ENCODE measurements around the gene ZSCAN18. TPM values are rescaled to one million over a fixed set of nuclear protein-coding genes. Genes with fewer than 3 reads are reported as not detected.

ZSCAN18 gene
- total RNA-seq, 2 donors from 2014 or later, result 17.1 to 22.9 TPM

DNA sequence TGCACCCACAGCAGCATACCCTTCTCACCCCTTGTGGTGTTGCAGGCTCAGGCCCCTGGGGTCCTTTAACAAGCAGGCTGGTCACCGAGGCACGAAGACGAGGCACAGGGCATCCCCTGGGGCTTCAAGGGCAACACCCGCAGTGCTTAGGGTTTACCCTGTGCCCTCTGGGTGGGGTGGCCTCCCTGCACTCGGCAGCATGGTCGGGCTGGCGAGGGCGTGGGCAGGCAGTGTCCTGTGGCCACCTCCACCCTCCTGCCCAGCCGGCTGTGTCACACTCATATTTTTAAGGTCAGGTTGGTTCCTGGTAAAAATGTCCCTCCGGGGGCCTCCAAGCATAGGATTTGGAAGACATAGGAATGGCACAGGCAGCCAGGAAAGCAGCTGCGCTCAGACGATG, 50.4 kb downstream of the ZSCAN18 start:
- no peaks in the 10 kb centered on the region for H3K36me3 ChIP-seq
- DNase-seq, result no peak
- TF ChIP-seq, protein P1, sequence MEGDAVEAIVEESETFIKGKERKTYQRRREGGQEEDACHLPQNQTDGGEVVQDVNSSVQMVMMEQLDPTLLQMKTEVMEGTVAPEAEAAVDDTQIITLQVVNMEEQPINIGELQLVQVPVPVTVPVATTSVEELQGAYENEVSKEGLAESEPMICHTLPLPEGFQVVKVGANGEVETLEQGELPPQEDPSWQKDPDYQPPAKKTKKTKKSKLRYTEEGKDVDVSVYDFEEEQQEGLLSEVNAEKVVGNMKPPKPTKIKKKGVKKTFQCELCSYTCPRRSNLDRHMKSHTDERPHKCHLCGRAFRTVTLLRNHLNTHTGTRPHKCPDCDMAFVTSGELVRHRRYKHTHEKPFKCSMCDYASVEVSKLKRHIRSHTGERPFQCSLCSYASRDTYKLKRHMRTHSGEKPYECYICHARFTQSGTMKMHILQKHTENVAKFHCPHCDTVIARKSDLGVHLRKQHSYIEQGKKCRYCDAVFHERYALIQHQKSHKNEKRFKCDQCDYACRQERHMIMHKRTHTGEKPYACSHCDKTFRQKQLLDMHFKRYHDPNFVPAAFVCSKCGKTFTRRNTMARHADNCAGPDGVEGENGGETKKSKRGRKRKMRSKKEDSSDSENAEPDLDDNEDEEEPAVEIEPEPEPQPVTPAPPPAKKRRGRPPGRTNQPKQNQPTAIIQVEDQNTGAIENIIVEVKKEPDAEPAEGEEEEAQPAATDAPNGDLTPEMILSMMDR (IDR thresholded peaks at IDR 0.05), result no peak
- no peaks in the 10 kb centered on the region for H3K4me1 ChIP-seq
- H3K27ac ChIP-seq, result no peak overlapping the region
- no peaks in the 10 kb centered on the region for H3K27me3 ChIP-seq
- no peaks in the 10 kb centered on the region for H3K9me3 ChIP-seq
- no peak overlapping the region for H3K9ac ChIP-seq (ENCODE audit: low read depth in 2 of 2, low read length in 2 of 2)
- no peak overlapping the region for H3K4me3 ChIP-seq
- intact Hi-C loops (cut with DNase I), result no loop called here

DNA sequence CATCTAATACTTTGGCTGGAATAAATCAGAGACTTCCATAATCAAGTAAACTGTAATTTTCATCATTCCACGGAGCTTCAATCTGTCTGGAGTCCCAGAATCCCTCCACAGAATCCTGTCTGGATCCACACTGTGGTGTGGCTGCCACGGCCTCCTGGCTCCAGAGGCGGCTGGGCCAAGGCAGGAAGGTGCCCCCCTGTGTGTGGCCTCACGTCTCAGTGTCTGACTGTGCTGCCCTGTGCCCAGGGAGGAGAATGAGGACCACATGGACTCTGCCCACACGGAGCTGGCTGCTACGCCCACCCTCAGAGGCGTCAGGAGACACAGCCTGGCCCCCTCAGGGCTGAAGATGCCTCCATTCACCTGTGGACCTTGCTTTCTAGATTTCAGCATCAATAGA, 51.2 kb downstream of the ZSCAN18 start:
- no peaks in the 10 kb centered on the region for H3K27me3 ChIP-seq
- TF ChIP-seq, protein P1 (IDR thresholded peaks at IDR 0.05), result no peak
- no peak for DNase-seq
- H3K9ac ChIP-seq (ENCODE audit: low read depth in 2 of 2, low read length in 2 of 2), result no peak overlapping the region
- H3K4me3 ChIP-seq, result no peak overlapping the region
- no peaks in the 10 kb centered on the region for H3K36me3 ChIP-seq
- intact Hi-C loops (cut with DNase I), result no loop called here
- no peak overlapping the region for H3K27ac ChIP-seq
- no peaks in the 10 kb centered on the region for H3K4me1 ChIP-seq
- no peaks in the 10 kb centered on the region for H3K9me3 ChIP-seq

DNA sequence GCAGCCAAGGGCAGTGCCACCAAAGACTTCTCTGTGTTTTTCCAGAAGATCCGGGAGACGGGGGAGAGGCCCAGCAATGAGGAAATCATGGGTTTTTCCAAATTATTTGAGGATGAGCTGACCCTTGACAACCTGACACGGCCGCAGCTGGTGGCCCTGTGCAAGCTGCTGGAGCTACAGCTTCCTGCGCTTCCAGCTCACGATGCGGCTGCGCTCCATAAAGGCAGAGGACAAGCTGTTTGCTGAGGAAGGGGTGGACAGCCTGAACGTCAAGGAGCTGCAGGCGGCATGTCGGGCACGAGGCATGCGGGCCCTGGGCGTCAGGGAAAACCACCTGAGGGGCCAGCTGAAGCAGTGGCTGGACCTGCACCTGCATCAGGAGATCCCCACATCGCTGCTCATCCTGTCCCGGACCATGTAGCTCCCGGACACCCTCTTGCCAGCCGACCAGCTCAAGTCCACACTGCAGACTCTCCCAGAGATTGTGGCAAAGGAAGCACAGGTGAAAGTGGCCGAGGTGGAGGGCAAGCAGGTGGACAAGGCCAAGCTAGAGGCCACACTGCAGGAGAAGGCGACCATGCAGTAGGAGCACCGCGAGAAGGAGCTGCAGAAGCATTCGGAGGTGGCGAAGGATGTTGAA, 52.5 kb downstream of the ZSCAN18 start:
- H3K9ac ChIP-seq (ENCODE audit: low read depth in 2 of 2, low read length in 2 of 2), result no peak overlapping the region
- no peak for DNase-seq
- no peaks in the 10 kb centered on the region for H3K9me3 ChIP-seq
- intact Hi-C loops (cut with DNase I), result no loop called here
- H3K27me3 ChIP-seq, result no peaks in the 10 kb centered on the region
- no peak overlapping the region for H3K27ac ChIP-seq
- H3K36me3 ChIP-seq, result no peaks in the 10 kb centered on the region
- TF ChIP-seq, protein P1 (IDR thresholded peaks at IDR 0.05), result no peak
- H3K4me1 ChIP-seq, result no peaks in the 10 kb centered on the region
- H3K4me3 ChIP-seq, result no peak overlapping the region

DNA sequence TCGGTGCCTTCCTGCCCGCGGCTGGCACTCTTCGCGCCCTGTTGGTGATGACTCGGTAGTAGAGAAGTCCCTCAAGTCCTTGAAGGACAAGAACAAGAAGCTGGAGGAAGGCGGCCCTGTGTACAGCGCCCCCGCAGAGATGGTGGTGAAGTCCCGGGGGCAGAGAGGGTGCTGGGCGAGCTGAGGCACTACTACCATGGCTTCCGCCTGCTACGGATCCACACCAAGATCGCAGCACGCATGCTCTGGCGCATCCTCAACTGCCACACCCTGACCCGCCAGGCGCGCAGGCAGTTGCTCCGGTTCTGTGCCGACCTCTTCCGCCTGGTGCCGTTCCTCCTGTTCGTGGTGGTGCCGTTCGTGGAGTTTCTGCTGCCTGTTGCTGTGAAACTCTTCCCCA, 53.1 kb downstream of the ZSCAN18 start:
- Histone ChIP-seq H3K4me1 (no peaks in the 10 kb centered on the region), H3K9me3 (no peaks in the 10 kb centered on the region)

DNA sequence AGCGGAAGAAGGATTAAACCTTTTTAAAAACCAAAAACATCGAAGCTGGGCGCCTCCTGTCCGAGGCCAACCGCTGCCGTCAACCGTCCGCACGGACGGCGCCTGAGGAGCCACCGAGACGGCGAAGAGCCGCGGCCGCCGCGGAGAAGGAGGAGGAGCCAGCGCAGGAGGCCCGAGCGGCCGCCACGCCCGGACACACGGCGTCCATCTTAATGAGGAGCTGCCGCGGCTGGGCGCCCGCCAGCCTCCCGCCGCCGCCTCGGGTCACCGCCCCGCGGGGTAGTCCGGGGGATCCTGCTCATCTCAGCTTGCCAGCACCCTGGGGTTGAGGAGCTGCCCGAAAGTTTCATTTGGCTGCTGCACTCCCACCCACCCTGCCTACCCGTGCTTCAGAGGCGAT, 53.6 kb downstream of the ZSCAN18 start:
- Histone ChIP-seq H3K9me3 (no peaks in the 10 kb centered on the region), H3K27ac (no peak overlapping the region), H3K9ac (ENCODE audit: low read depth in 2 of 2, low read length in 2 of 2) (no peak overlapping the region), H3K4me3 (no peak overlapping the region), H3K4me1 (no peaks in the 10 kb centered on the region), H3K27me3 (no peaks in the 10 kb centered on the region), H3K36me3 (no peaks in the 10 kb centered on the region)
- intact Hi-C loops (cut with DNase I), result no loop called here
- DNase-seq, result no peak
- TF ChIP-seq, protein P1 (IDR thresholded peaks at IDR 0.05), result no peak

More for the DNA sequence above, 53.1 kb downstream of the ZSCAN18 start:
- Histone ChIP-seq H3K4me3 (no peak overlapping the region), H3K9ac (ENCODE audit: low read depth in 2 of 2, low read length in 2 of 2) (no peak overlapping the region), H3K27ac (no peak overlapping the region), H3K27me3 (no peaks in the 10 kb centered on the region), H3K36me3 (no peaks in the 10 kb centered on the region)
- DNase-seq, result no peak
- intact Hi-C loops (cut with DNase I), result no loop called here
- TF ChIP-seq, protein P1 (IDR thresholded peaks at IDR 0.05), result no peak
